GM19099 (cell line): Measurements from ENCODE around the gene PODXL.

Experiments
- POLR2A ChIP-seq: IDR thresholded peaks from 3 replicates; pipeline ENCODE4 v1.6.1; 2011; ENCODE audit warnings: low read depth; ENCODE audit not compliant: insufficient read length; ENCODE audit errors: extremely low read depth

PODXL gene

DNA sequence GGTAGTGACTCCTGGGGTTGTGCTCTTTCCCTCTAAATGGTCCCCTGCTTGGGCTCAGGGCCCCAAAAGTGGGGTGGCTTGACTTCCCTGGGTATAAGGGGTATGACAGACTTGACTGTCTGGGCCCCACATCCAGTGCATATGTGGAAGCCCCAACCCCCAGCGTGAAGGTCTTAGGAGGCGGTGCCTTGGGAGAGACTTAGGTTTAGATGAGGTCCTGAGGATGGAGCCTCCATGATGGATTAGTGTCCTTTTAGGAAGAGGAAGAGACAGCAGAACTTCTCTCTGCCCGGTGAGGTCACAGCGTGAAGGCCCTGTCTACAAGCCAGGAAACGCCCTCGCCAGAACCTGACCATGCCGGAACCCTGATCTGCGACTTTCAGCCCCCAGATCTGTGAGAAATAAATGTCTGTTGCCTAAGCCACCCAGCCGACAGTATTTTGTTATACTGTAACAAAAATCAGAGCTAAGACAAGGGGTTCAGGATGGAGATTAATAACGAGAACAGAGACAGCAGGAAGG, 23.8 kb downstream of the PODXL start:
- TF ChIP-seq POLR2A: no peak

DNA sequence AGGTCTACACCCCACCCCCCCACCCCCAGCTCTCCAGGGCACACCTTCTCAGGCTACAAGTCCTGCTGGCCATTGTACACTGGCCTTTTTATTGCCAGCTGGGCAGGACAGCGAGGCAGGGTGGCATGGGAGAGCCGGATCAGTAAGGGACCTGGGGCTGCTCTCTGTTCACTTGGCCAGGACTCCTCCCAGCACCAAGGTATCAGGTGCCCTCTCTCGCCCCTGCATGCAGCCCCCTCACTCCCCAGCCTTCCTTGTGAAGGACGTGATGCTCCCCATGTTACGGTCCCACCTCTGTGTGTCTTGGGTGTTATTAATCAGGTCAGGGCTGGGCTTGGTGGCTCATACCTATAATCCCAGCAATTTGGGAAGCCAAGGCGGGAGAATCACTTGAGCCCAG, 26.3 kb downstream of the PODXL start:
- TF ChIP-seq POLR2A: no peak

- no peak for TF ChIP-seq POLR2A
Observed at GRCh38 chr7:131529617-131530016, 26.8 kb downstream of the PODXL start.

GRCh38 chr7:131529179-131529578, 27.2 kb downstream of the PODXL start:
- TF ChIP-seq POLR2A: no peak

DNA sequence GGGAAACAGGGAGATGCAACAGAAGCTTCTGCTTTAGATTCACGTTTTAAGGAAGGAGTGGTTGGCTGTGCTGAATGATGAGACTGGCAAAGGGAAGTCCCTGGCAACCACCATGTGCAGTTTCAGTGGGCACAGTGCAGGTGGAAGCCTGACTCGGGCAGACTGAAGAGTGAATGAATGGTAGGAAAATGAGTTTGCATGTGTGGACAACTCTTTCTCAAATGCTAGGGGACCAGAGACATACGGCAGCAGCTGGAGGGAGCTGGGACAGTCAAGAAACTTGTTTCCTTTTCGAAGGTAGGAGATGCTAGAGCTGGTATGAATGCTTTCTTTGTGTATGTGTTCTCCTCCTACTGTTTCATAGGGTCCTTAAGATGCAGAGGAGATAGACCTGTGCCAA, 29.0 kb downstream of the PODXL start:
- no peak for TF ChIP-seq POLR2A

- no peak for TF ChIP-seq POLR2A
Observed at GRCh38 chr7:131525820-131526219, 30.6 kb downstream of the PODXL start.

GRCh38 chr7:131524703-131525102, 31.7 kb downstream of the PODXL start:
- TF ChIP-seq POLR2A: no peak

DNA sequence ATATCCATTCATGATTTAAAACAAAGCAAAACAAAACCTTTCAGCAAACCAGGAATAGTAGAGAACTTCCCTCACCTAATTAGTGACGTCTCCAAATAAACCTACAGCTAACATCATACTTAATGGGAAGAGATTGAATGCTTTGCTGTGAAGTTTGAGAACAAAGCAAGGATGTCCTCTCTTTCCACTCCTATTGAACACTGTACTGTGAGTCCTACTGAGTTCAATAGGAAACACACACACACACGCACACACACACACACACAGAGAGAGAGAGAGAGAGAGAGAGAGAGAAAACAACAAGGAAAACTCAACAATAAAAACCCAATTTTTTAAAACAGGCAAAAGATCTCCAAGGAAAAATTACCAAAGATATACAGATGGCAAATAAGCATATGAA, 32.3 kb downstream of the PODXL start:
- TF ChIP-seq POLR2A: no peak

DNA sequence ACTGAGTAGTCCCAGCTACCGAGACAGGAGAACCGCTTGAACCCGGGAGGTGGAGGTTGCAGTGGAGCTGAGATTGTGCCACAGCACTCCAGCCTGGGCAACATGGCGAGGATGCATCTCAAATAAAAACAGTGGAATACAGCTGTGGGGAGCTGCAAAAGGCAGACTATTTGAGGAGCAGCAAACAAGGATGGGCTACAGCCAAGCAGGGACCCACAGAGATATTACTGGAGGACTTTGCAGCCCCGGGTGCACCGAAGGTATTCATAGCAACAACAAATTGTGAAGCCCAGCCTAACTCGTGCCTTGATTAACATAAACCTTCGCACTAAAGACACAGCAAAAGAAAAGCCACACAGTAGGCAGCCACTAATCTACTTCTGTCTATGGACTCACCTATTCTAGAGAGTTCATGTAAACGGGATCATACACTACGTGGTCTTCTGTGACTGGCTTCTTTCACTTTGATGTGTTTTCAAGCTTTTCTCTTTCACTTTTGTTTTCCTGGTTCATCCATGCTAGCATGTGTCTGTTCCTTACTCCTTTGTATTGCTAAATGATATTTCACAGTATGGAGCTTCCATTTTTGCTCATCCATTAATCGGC, 34.0 kb downstream of the PODXL start:
- no peak for TF ChIP-seq POLR2A

DNA sequence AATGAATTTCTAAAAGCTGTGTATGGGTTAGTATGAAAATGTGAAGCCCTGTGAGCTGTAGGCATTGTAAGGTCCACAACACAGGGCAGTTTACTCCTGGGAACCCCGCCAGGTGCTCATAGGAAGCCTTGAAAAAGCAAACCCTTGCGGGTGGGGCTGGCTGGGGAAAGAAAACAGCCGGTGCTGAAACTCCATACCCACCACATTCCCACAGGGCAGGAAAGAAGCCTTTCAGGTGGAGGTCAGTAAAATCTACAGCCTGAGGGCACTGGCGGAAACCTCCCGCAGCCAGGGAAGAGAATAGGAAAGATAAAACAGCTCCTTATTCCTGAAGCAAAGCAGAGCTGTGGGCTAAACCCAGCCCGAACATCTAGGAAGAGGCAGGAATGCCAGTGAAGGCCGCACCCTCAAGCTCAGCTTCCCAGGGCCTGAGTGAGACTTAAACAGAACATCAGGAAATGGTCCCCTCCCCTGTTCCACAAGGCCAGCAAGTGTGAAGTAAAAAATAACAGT, 34.7 kb downstream of the PODXL start:
- no peak for TF ChIP-seq POLR2A

DNA sequence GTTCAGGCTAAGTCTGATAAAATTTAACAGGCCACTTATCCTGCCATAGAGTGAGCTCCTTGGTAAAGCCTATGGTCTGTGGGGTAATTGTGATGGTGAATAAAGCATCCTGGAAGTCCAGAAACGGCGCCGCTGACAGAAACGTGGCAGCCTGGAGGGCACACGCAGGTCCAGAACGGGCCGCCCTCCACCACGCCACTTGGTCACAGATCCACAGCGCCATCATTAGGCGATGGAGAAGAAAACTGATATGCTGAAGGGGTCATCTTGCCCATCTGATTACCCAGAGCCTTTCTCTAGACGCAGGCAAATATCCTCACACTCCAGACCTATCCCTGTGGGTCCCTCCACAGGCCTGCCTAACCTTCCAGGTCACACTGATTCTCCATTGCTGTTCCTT, 37.8 kb downstream of the PODXL start:
- no peak for TF ChIP-seq POLR2A

DNA sequence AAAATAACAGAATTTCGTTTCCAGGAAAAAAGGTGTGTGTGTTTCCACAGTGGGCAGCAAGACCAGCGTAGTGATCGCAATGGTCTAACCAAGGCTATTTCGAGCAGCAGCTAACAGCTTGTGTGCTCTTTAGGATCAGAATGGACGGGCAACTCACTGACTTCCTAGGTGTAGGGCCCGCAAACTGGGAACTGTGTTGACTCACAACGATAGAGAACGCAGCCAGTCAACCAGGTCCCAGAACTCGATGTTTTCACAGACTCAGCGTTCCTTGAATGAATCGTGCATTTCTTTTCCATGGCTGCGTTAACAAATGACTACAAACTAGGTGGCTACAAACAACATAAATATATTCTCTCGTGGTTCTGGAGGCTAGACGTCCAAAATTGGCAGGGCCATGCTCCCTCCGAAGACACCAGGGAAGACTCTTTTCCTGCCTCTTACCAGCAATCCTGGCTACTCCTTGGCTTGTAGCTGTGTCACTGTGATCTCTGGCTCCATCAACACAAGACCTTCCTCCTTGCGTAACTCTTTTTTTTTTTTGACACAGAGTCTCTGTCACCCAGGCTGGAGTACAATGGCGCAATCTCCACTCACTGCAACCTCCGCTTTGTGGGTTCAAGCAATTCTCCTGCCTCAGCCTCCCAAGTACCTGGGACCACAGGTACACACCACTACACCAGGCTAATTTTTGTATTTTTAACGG, 39.1 kb downstream of the PODXL start:
- TF ChIP-seq POLR2A: no peak

GRCh38 chr7:131513245-131514061, 43.0 kb downstream of the PODXL start:
- no peak for TF ChIP-seq POLR2A

- no peak for TF ChIP-seq POLR2A
Observed at GRCh38 chr7:131511774-131512535, 44.5 kb downstream of the PODXL start.

DNA sequence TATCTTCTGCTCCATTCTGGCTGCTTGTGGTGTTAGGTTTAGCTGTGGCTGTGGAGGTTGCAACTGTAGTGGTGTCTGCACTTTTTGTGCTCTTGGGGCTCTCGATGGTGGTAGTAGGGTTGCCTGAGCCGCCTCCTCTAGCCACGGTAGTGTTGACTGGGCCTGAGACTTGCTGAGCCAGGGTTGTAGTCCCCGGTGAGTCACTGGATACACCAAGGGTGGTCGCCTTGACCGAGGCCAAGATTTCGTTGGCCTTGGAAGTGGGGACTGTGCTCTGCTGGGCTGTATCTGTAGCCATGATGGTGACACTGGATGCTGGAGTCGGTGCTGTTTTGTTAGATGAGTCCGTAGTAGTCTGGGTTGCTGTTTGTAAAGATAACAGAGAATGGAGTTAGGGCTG, 45.4 kb downstream of the PODXL start:
- no peak for TF ChIP-seq POLR2A

GRCh38 chr7:131509781-131510180, 46.6 kb downstream of the PODXL start:
- no peak for TF ChIP-seq POLR2A
